MCF 10A (cell line): Measurements from ENCODE around the gene ZAR1L. TPM values are rescaled to one million over a fixed set of nuclear protein-coding genes. Genes with fewer than 3 reads are reported as not detected.

ENCODE experiments used
- BruUV-seq: library from RNA; stranded (reverse); fragments of 400-500 nt; replicated peaks from 2 replicates; lab custom pipeline; 2021; lab: Mats Ljungman, UMichigan
- CTCF ChIA-PET: fragments of 300-600 bp; sonication (Branson Sonifier 250); formaldehyde crosslinking; extraction: SDS; loops from one replicate; lab custom pipeline; 2021; ENCODE audit warnings: antibody characterized with exemption, inconsistent platforms; lab: Yijun Ruan, JAX
- POLR2A ChIA-PET: fragments of 300-600, 350-650 bp; sonication (Branson Sonifier 250); formaldehyde crosslinking; extraction: SDS; loops from one replicate; lab custom pipeline; 2020; ENCODE audit warnings: antibody characterized with exemption, inconsistent platforms; lab: Yijun Ruan, JAX
- DNase-seq: peaks from one replicate; pipeline ENCODE4 v3.0.0-alpha.2; 2018; ENCODE audit not compliant: unreplicated experiment
- H3K27ac Mint-ChIP-seq: one replicate; pipeline ENCODE4 v1.8.0; 2022; ENCODE audit warnings: mild to moderate bottlenecking, low read depth, mixed read lengths; ENCODE audit not compliant: unreplicated experiment
- H3K27me3 Mint-ChIP-seq: one replicate; pipeline ENCODE4 v1.8.0; 2022; ENCODE audit warnings: mixed read lengths; ENCODE audit not compliant: insufficient read depth, unreplicated experiment
- H3K36me3 Mint-ChIP-seq: one replicate; pipeline ENCODE4 v1.8.0; 2022; ENCODE audit warnings: mild to moderate bottlenecking, moderate library complexity, mixed read lengths; ENCODE audit not compliant: insufficient read depth, unreplicated experiment
- H3K4me1 Mint-ChIP-seq: one replicate; pipeline ENCODE4 v1.8.0; 2022; ENCODE audit warnings: mixed read lengths; ENCODE audit not compliant: insufficient read depth, unreplicated experiment
- H3K4me3 Mint-ChIP-seq: one replicate; pipeline ENCODE4 v1.8.0; 2022; ENCODE audit warnings: mild to moderate bottlenecking, moderate library complexity, mixed read lengths; ENCODE audit not compliant: unreplicated experiment
- H3K9me3 Mint-ChIP-seq: one replicate; pipeline ENCODE4 v1.8.0; 2022; ENCODE audit warnings: mixed read lengths; ENCODE audit not compliant: unreplicated experiment
- CTCF ChIP-seq: fragments of 200-600 bp; IDR thresholded peaks from one replicate; pipeline ENCODE4 v1.8.0; 2022; ENCODE audit warnings: antibody characterized with exemption, mild to moderate bottlenecking; ENCODE audit not compliant: unreplicated experiment
- intact Hi-C: fragments of 100-400 bp; cut with micrococcal nuclease; formaldehyde crosslinking; loops from 2 replicates; pipeline ENCODE4 v1.14.1; 2022
- total RNA-seq: library from RNA; stranded (reverse); gene quantifications from 2 replicates; pipeline ENCODE4 v1.2.3, GENCODE V29; 2022

The ZAR1L gene
- total RNA-seq, 1 experiment from 2014 or later: not detected

- Mint-ChIP-seq H3K27me3 (no peaks in the 10 kb centered on the region), H3K4me1 (no peaks in the 10 kb centered on the region), H3K4me3 (no peak overlapping the region), H3K27ac (no peak overlapping the region), H3K36me3 (no peaks in the 10 kb centered on the region), H3K9me3 (no peaks in the 10 kb centered on the region)
- DNase-seq: no peak
- no peak for TF ChIP-seq CTCF
- ChIA-PET POLR2A (no interaction called here), CTCF (interaction anchor here (0.6 to 0.8 kb wide), 2 partner anchors 30 to 274 kb away, joined by 3 read pairs; no protein-coding TSS in a partner anchor)
- intact Hi-C loops: no loop called here
- no TSS peak for BruUV-seq
These were observed 18.0 kb downstream of the ZAR1L start for GRCh38 chr13:32297206-32297605.

GRCh38 chr13:32285633-32285965 lies 29.6 kb downstream of the ZAR1L start:
- DNase-seq: peak; percentile 17
- H3K27me3 Mint-ChIP-seq: no peaks in the 10 kb centered on the region
- no peak overlapping the region for H3K4me3 Mint-ChIP-seq
- TF ChIP-seq CTCF: no peak
- ChIA-PET POLR2A (interaction anchor here (0.6 to 1.8 kb wide), 5 partner anchors 10 to 161 kb away, joined by 3 to 8 read pairs (median 4); no protein-coding TSS in a partner anchor), CTCF (interaction anchor here (0.7 to 1.5 kb wide), 5 partner anchors 9 to 266 kb away, joined by 3 to 5 read pairs (median 3); no protein-coding TSS in a partner anchor)
- H3K27ac Mint-ChIP-seq: peak overlapping the region; percentile 78
- no peaks in the 10 kb centered on the region for H3K9me3 Mint-ChIP-seq
- intact Hi-C loops: no loop called here
- peaks cover 12% of the 10 kb centered on the region for H3K4me1 Mint-ChIP-seq
- no TSS peak for BruUV-seq
- peaks cover 6% of the 10 kb centered on the region for H3K36me3 Mint-ChIP-seq

GRCh38 chr13:32284927-32285632 lies 30.1 kb downstream of the ZAR1L start:
- Mint-ChIP-seq H3K27ac (peak overlapping the region; percentile 78), H3K27me3 (no peaks in the 10 kb centered on the region), H3K4me3 (no peak overlapping the region), H3K4me1 (peaks cover 12% of the 10 kb centered on the region), H3K9me3 (no peaks in the 10 kb centered on the region), H3K36me3 (peaks cover 8% of the 10 kb centered on the region)
- ChIA-PET POLR2A (interaction anchor here (0.6 to 1.8 kb wide), 5 partner anchors 10 to 160 kb away, joined by 3 to 8 read pairs (median 4); no protein-coding TSS in a partner anchor), CTCF (interaction anchor here (0.7 to 1.5 kb wide), 5 partner anchors 16 to 376 kb away, joined by 3 to 7 read pairs (median 5); no protein-coding TSS in a partner anchor)
- no TSS peak for BruUV-seq
- no peak for TF ChIP-seq CTCF
- intact Hi-C loops: no loop called here
- peak; percentile 95 for DNase-seq

- Mint-ChIP-seq H3K27ac (no peak overlapping the region), H3K4me3 (no peak overlapping the region), H3K4me1 (peaks cover 12% of the 10 kb centered on the region), H3K27me3 (no peaks in the 10 kb centered on the region), H3K9me3 (no peaks in the 10 kb centered on the region), H3K36me3 (peaks cover 8% of the 10 kb centered on the region)
- ChIA-PET CTCF (interaction anchor here (0.5 to 1.2 kb wide), 5 partner anchors 14 to 280 kb away, joined by 3 to 4 read pairs (median 3); no protein-coding TSS in a partner anchor), POLR2A (interaction anchor here (0.5 to 1.2 kb wide), 2 partner anchors 11 to 14 kb away, joined by 3 read pairs; no protein-coding TSS in a partner anchor)
- intact Hi-C loops: no loop called here
- no peak for TF ChIP-seq CTCF
- no peak for DNase-seq
- no TSS peak for BruUV-seq
These were observed 33.0 kb downstream of the ZAR1L start for GRCh38 chr13:32282096-32282711.
